Subcutaneous preadipocyte (primary cell): ENCODE measurements around the gene CAPZA2. TPM values are rescaled to one million over a fixed set of nuclear protein-coding genes. Genes with fewer than 3 reads are reported as not detected.

Source experiments
- small RNA-seq: library from RNA; depleted of rRNA; stranded (forward); fragments of <200 nt; gene quantifications from one replicate; pipeline ENCODE3, GENCODE V24; 2012
- total RNA-seq: library from RNA; depleted of rRNA; stranded (reverse); fragments of >200 nt; gene quantifications from 2 replicates; pipeline ENCODE4 v1.2.3, GENCODE V29; 2012

CAPZA2 gene
- 102 and 114 TPM in 2 replicates for total RNA-seq

GRCh38 chr7:116862234-116862950 lies at the start of gene CAPZA2:
CAPZA2 (plus strand) TSS chr7:116862587; CDS start chr7:116862612, 25 bp downstream.

GRCh38 chr7:116953372-116953905 lies 91.1 kb downstream of the CAPZA2 start, which contains the start of gene ST7:
ST7 (plus strand) TSS chr7:116953501; CDS start chr7:116953541, 40 bp downstream.

Small RNAs within 50 kb of the gene (small RNA-seq; reads per million reads assigned to genes)
- gene RF00019 = not detected
- not detected for gene RF02179
- gene RF02180 = not detected
- gene RF02188 = not detected
- gene RNA5SP239 = not detected

Other genes with a start within 250 kb of the CAPZA2 start
- 6.2 and 50.2 TPM in 2 replicates for gene MET, start 190.4 kb upstream of the CAPZA2 start, total RNA-seq
- gene ST7, start 90.9 kb downstream of the CAPZA2 start, total RNA-seq = 15.8 and 21.1 TPM in 2 replicates